Ammon's horn (tissue), 1 donor: ENCODE data around the gene TSPAN11.
A peak's percentile ranks its signal among the peaks of the same experiment; 100 is the strongest.
"Not testable (repeated sequence)": the region's sequence is repeated elsewhere in the genome, so short reads cannot be mapped to it uniquely, and the experiment has no call there.

Experiments
- DNase-seq: peaks from one replicate; pipeline ENCODE4 v3.0.0-alpha.2; 2016; ENCODE audit warnings: low spot score

The TSPAN11 gene

DNA sequence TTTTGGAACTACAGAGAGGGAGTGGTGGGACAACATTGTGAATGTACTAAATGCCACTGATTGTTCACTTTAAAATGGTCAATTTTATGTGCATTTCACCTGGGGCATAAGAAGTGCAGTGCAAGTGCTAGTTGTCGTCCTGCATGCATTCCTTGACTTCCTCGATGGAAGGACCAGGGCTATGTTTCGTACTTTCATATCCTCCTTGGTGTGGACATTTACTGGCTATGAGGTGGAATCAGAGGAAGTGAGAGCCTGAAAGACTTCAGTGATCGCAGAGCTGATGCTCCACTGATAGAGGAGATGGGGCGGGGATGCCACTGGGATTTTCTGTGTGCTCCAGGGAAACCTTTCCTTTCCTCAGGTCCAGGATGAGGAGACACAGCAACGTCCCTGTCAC, 93.0 kb downstream of the TSPAN11 start:
- peak; percentile 40 for DNase-seq

DNA sequence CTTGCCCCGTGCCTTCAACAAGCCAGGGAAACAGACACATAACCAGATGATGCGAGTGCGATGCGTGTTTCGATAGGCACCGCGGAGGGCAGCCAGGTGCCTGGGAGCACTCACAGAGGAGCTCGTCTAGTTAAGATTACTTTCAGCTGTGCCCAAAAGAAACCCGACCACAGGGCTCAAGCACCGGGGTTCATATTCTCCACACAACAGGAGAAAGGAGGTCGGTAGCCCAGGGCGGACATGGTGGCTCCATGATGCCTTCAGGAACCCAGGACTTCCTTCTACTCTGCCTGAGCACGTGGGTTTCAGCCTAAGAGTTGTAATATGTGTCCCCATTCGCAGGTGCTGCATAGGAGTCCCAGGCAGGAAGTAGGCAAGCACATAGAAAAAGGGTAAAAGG, 93.4 kb downstream of the TSPAN11 start:
- no peak for DNase-seq

DNA sequence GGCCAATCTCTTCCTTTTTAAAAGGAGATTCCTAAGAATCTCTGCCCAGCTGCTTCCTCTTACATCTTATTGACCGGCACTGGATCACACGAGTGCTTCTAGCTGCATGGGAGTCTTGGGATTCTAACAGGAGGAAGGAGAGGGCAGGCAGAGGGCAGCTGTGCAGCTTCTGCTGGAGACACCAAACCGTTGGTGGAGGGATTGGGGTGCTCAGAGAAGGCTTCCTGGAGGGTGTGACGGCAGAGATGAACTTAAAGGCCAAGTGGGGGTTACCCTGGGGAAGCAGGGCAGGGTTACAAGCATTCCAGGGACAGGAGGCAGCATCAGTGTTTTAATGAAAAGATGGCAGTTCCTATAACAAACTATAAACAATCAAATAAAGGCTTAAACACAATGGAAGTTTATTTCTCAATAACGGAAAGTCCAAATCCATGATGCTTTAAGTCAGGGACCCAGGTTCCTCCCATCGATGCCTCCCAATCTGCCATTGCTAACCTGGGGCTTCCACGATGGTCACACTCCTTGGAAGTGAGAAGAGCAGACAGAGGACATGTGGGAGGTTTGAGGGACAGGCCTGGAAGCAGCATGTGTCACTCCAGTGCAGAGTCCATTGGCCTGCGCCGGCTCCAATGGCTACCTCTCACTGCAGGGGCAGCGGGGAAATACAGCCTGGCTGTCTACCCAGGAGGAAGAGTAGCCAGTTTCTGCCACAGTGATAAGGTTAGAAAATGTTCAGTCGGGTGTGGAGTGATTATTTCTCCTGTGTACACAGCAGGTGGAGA, 94.0 kb downstream of the TSPAN11 start:
- no peak for DNase-seq

DNA sequence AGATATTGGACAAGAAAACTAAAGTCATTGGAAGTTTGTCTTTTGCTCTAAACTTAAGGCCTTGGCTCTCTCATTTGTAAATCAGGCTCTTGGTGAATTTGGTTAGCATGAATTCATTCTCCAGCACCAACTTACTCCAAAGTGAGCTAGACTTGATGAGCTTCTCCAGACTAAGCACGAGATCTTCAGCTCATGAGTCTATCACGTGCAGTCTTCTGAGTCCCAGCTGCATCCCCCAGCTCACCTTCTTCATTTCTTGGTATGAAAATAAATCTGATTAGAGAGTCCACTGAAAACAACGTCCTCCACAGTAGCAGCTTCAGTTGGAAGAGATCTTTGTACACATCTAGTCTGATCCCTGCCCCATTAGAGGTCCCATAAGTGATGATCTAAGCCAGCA, 94.6 kb downstream of the TSPAN11 start:
- no peak for DNase-seq

DNA sequence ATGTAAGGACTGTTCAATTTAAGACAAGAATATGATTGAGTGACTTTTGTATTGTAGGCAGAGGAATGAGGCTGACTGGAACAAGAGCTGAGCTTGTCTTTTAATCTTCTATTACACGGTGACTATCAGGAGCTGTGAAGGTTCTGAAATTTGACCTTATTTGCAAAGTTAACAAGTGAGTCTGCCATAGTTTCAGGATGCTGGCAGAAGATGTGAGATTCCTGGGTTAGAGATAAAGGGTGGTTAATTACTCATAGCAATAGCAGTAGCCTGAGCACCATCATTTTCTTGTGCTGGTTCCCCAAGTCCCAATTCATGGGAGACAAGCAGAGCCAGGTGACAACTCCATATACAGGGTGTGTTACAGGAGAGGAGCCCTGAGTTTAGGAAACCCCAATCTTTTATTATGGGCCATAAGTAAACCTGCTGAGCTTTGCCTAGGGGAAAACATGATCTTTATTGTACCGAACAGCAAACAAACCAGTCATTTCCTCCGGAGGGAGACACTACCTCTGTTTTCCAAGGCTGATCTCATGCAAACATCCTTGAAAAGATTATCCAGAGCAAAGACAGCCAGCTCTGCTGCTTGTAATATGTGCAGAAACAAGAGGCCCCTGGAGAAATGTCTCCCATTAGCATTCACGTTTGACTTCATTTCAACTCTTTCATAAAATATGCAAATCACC, 95.4 kb downstream of the TSPAN11 start:
- DNase-seq: no peak

DNA sequence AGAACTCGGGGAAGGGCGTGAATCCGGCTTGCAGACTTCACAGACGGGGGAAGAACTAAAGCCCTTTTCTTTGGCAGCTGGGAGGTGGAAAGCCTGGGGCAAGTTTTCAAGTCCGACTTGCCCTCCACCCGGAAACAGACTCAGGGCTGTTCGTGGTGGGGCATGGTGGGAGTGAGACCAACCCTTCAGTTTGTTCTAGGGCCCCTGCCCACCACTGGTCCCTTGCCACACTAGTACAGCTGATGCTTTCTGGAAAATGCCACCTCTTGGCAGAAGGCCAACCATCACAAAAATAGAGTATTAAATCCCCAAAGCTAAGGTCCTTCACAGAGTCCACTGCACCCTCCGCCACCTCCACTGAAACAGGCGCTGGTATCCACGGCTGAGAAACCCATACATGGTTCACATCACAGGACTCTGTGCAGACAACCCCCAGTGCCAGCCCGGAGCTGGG, 96.8 kb downstream of the TSPAN11 start:
- no peak for DNase-seq

DNA sequence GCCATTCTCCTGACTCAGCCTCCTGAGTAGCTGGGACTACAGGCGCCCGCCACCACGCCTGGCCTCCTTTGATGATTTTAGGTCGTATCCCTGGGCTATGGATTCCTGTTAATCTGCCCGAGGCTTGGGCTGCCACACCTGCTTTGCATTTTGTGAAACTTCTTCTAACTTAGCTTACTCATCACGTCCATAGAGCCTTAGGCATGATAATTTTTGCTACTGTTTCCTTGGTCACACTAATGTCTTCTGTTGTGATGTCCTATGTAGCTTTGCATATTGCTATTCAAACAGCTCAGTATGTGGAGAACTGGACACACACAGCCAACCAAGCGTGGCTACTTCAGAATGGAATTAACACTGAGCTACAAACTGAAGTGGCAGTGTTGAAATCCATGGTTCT, 99.7 kb downstream of the TSPAN11 start:
- DNase-seq: no peak

DNA sequence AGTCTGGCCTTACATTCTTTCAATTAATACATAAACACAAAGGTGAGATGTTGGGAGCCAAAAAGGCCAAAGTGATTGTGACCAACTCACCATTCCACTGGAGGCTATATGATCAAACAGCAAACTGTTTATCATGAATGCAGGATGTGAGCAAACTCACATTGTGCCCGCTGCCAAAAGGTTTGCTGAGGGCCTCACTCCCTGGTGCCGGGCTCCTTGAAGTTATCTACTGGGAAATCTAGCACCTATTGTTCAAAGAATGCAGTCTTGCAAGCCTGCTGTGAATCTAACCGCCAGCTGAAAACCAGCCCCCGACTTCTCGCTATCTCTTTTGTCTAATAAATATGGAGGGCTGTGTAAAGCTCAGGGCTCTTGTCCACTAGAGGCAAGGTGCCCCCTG, 100.5 kb downstream of the TSPAN11 start:
- not testable (repeated sequence) for DNase-seq

DNA sequence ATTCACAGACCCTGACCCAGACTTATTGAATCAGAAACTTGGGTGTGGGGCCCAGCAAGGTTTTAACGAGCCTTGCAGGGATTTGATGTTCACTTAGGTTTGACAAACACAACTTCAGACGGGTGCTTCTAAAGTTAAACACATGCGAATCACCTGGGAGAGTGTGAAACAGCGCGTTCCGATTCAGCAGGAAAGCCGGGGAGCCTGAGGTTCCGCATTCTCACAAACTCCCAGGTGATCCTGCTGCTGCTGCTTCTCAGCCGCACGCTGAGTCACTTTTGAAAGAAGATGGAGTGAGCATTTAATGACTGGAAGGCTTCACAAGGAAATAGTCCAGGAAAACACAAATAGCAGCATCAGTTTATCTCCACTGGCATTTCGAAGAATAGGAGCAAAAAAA, 102.9 kb downstream of the TSPAN11 start:
- no peak for DNase-seq

DNA sequence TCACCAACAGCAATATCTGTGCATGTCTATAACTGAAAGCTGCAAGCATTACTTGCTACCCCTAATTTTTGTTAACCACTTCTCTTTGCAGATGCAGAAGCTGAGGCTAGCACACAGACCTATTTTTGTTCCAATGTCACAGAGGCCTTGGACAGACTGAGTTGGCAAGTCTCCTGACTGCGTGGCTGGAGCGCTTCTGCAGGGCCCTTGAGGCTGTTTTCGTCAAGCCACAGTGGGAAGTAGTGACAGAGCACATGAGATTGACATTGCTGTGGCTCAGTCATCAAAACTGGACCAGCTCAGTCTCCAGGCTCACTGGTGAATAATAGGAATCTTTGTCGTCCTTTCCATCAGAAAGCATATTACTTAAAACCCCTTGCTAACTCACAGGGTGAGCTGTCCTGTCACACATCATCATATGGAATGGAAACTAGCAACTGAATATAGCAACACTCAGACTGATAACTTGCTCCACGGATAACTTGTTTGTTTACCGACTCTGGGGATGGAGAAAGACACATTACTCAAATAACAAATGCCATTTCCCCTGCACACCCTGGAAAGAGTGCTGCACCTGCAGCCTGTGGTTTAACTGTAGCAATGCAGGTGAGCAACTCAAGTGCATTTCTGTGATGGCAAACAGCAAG, 103.5 kb downstream of the TSPAN11 start:
- peak; percentile 81 for DNase-seq

DNA sequence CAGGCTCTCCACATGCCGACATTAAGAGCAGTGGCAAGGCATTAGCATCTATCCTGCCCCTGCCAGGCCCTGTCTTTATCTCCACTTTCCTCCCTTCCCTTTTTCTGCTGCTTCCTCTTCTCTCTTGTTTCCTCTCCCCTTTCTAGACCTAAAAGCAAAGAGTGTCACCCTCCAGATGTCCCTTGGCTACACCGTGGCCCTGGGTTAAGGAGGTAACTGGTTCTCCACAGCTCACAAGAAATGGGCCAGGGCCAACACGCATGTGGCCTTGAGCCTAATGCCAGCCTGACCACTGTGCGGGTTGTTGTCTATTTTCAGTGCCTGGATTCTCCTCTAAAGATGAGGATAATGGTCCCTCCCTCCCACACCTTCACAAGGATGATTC, 105.4 kb downstream of the TSPAN11 start:
- DNase-seq: no peak

DNA sequence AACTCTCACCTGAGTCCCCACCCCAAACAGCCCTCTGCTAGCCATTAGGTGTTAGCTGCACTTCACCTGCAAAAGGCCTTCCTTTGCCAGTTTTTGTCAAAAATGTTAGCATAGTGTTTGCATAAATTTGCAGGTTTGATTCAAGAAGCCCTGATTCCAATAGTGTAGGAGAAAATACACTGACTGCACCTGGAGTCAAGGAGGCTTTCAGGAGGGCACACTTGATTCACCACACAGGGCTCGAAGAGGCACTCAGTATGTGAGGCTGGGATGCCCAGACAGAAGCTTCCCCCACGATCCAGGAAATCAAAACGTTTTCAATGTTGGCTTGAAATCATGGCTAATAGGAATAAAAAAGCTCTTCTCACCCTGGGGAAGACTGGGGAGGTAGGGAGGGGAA, 106.6 kb downstream of the TSPAN11 start:
- no peak for DNase-seq

DNA sequence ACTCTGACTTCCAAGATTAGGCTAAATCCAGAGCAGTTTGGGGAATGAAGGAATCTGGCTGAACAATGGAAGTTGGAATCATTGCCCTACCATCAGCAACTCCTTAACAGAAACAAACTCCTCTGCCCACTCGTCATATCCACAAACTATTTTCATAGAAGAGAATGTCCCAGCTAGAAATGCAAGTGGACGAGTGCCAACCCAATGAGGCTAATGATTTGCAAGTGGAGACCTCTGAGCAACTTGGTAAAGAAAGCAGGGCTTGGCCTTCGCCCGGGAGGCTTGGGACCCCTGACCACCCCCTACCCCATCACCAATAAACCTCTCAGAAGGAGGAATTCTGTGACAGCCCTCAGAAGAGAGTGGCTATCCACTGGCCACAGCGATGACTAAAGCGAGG, 107.1 kb downstream of the TSPAN11 start:
- DNase-seq: no peak

DNA sequence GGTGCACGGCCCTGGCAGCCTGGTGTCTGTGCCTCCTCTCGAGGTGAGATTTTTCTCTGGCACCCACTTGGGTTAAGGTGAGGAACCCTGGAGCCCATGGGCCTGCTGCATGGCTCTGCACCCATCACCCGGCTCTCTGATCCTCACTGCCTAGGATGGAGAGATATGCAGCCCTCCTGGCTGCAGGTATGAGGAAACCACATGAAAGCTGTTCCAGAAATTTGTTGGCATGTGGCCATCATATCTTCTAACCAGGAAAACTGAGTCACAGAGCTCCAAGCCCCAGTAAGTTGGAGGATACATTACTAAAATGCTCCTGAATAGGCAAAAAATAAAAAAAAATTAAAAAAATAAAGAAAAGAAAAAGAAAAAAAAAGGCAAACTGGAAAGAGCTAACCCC, 107.8 kb downstream of the TSPAN11 start:
- no peak for DNase-seq

DNA sequence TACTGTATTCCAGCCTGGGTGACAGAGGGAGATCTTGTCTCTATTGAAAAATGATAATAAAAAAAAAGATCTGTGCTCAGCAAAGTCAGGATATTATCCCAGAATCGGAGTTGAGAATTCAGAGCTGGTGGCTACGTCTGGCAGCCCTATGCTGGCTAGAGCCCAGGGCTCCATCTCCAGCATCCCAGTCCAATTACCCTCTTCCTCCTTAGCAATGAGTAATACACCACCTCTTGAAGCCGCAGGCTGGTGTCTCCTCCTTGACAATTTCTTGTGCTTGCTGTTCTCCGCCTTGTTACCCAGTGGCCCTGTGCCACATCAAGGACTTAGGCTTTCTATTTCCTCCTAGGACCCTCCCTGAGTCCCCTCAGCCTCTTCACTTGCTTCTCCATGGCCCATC, 108.7 kb downstream of the TSPAN11 start:
- DNase-seq: no peak

DNA sequence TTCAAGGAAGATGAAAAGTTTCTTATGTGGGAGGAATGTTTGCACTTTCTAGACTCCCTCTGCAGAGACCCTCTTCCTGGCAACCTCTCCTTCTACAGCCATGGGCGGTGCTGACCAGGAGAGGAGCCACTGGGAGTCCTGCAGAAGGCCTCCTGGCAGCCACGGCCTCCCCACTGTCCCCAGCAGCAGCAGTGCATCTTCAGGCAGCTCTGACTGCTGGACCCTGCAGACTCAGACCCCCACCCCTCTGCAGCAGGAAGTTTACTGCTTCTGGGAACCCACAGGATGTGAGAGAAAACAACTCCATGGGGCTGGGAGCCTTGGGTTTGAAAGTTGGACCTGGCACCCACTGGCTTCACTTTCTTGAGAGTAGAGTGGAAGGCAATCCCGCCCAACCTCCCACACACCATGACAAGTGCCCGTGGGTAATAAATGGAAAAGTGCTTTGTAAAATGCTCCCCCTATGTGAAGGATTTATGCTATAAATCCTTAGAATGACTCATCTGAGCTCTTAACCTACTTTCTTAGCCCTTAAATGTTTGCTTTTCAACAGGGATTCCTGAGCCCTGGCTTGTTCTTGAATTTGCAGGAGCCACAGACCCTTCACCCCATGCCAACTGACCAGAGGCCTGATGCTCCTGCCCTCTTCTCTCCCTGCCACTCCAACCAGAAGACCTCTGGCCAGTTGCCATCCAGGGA, 109.6 kb downstream of the TSPAN11 start:
- DNase-seq: no peak

DNA sequence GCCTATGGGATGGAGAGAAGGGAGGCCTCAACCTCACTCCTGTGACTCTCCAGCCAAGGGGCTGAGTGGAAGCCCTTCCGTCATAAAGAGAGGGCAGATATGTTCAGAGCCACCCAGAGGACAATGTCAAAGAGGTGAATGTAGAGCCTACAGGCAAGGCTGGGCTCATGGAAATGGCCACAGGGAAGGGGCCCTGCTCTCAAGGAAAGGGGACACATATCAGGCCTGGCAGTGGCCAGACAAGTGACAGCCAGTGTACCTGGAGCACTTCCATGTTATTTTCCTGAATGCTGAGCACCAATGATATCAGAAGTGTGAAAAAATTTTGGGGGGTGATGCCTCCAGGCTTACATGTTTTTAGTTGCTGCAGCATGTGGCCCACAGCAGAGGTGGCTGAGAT, 110.5 kb downstream of the TSPAN11 start:
- DNase-seq: no peak

DNA sequence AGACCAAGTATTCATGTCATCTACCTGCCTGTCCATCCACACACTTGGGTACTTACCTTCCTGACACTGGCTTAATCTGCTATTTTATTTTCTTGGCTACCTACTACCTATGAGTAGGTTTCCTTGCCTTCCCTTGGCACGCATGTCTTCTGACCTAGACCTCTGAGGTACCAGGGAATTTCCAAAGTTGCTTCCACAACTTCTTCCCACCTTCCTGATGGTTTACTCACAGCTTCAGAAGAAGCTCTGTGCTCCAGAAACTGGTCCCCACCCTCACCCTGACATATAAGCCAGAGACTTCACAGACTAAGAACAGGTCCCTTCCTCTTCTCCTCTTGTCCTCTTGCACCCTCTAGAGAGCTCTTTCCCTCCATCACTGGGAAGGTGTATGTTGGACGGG, 111.4 kb downstream of the TSPAN11 start:
- DNase-seq: no peak

DNA sequence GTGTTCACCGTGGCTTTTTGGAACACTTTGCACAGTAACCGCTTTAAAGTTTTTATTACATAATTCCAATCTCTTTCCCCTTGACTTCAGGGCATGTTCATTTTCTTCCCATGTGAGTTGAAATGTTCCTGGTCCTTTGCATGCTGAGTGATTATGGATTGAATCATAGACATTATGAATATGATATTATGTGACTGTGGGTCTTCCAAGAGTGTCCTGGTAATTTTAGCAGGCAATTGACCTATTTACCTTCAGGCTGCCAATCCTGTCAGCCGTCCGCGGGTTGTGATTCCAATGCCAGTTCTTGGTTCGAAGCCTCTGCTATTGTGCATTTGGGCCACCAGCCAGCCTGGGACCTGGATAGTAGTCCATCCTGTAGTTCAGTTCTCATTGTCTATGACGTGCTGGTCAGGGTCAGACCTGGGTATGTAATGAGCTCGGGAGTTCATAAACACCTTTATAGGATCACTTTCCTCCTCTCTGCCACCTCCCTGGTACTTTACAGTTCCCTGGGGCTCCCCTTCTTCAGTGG, 114.6 kb downstream of the TSPAN11 start:
- DNase-seq: no peak
